ENCODE results near the gene VPS33A.
"Not testable (repeated sequence)": the region's sequence is repeated elsewhere in the genome, so short reads cannot be mapped to it uniquely, and the experiment has no call there.

VPS33A gene

GRCh38 chr12:122203301-122204166 is 62.8 kb downstream of the VPS33A start, which contains the start of gene B3GNT4:
Gene B3GNT4 (plus strand): TSS chr12:122203709. CDS start chr12:122204619, 910 bp downstream.
- no peak for FAIRE-seq

- not testable (repeated sequence) for FAIRE-seq
Observed at GRCh38 chr12:122202811-122203210, 63.5 kb downstream of the VPS33A start.

GRCh38 chr12:122202017-122202416 is 64.3 kb downstream of the VPS33A start:
- FAIRE-seq, result peak; percentile 3

- no peak for FAIRE-seq
Observed at GRCh38 chr12:122201381-122201780, 64.9 kb downstream of the VPS33A start.

- no peak for FAIRE-seq
Observed at GRCh38 chr12:122200541-122201175, 65.6 kb downstream of the VPS33A start.

- FAIRE-seq, result no peak
Observed at GRCh38 chr12:122199484-122200355, 66.6 kb downstream of the VPS33A start.

- FAIRE-seq, result no peak
Observed at GRCh38 chr12:122197612-122197966, 68.7 kb downstream of the VPS33A start.

GRCh38 chr12:122195405-122195804 is 70.9 kb downstream of the VPS33A start:
- FAIRE-seq, result no peak

- no peak for FAIRE-seq
Observed at GRCh38 chr12:122194804-122195203, 71.5 kb downstream of the VPS33A start.

- FAIRE-seq, result no peak
Observed at GRCh38 chr12:122192441-122192840, 73.9 kb downstream of the VPS33A start.

- peak; percentile 44 for FAIRE-seq
Observed at GRCh38 chr12:122190842-122191668, 75.2 kb downstream of the VPS33A start.

GRCh38 chr12:122189626-122190475 is 76.4 kb downstream of the VPS33A start:
- no peak for FAIRE-seq

GRCh38 chr12:122187466-122187865 is 78.8 kb downstream of the VPS33A start:
- FAIRE-seq, result no peak

- FAIRE-seq, result no peak
Observed at GRCh38 chr12:122185494-122186082, 80.7 kb downstream of the VPS33A start.

- no peak for FAIRE-seq
Observed at GRCh38 chr12:122185079-122185478, 81.2 kb downstream of the VPS33A start.

- FAIRE-seq, result no peak
Observed at GRCh38 chr12:122184517-122184916, 81.8 kb downstream of the VPS33A start.

- no peak for FAIRE-seq
Observed at GRCh38 chr12:122183588-122183940, 82.7 kb downstream of the VPS33A start.

- no peak for FAIRE-seq
Observed at GRCh38 chr12:122182887-122183587, 83.3 kb downstream of the VPS33A start, which contains the start of gene LRRC43. Gene LRRC43 (plus strand): TSS chr12:122183123. CDS start chr12:122183145, 22 bp downstream.

Data from G401.6 (cell line).